Vagina (tissue), 2 donors: ENCODE results near the gene ABCB10.

Experiments
- POLR2A ChIP-seq, 2 donors: fragments of 450-650 bp; IDR thresholded peaks; one replicate each; pipeline ENCODE4 v1.6.1; 2017; ENCODE audit warnings: antibody characterized with exemption in 2 of 2, mild to moderate bottlenecking in 2 of 2, moderate library complexity in 2 of 2
- POLR2AphosphoS5 ChIP-seq, 2 donors: sonication (generic); formaldehyde crosslinking; IDR thresholded peaks; one replicate each; pipeline ENCODE4 v1.9.0; 2017; ENCODE audit warnings: antibody characterized with exemption in 2 of 2, mild to moderate bottlenecking in 2 of 2, low read depth in 1 of 2; ENCODE audit not compliant: insufficient read depth in 1 of 2
- TF ChIP-seq, protein P1 (sequence below), 3 experiments: fragments of 450-650 bp in 2 of 3; fragments of 200-600 bp in 1 of 3; sonication (generic) in 1 of 3; IDR thresholded peaks; one replicate each; pipeline ENCODE4 v1.5.1; 2017 to 2019; ENCODE audit warnings: antibody characterized with exemption in 3 of 3, mild to moderate bottlenecking in 2 of 3, moderate library complexity in 2 of 3

DNA sequence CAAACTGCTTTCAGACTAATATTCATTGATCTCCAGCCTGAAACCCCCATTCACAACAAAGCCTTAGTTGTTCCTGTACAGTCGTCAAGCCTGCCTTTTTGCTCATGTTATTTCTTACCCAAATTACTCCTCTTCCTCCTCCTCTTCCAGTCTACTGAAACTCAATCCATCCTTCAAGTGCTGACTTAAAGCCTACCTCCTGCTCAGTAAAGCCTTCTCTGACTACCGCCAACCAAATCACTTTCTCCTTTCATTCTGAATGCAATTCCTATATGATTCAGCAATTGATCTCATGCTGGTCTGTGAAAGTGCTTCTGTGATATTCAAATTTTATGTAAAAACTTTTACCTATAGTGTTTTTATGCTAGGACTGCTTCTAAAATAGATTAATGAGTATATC, 48.9 kb upstream of the ABCB10 start:
- TF ChIP-seq POLR2AphosphoS5 (IDR thresholded peaks at IDR 0.05; ENCODE audit: insufficient read depth in 1 of 2, low read depth in 1 of 2) (no peak), POLR2A (IDR thresholded peaks at IDR 0.05) (no peak)
- TF ChIP-seq, protein P1, sequence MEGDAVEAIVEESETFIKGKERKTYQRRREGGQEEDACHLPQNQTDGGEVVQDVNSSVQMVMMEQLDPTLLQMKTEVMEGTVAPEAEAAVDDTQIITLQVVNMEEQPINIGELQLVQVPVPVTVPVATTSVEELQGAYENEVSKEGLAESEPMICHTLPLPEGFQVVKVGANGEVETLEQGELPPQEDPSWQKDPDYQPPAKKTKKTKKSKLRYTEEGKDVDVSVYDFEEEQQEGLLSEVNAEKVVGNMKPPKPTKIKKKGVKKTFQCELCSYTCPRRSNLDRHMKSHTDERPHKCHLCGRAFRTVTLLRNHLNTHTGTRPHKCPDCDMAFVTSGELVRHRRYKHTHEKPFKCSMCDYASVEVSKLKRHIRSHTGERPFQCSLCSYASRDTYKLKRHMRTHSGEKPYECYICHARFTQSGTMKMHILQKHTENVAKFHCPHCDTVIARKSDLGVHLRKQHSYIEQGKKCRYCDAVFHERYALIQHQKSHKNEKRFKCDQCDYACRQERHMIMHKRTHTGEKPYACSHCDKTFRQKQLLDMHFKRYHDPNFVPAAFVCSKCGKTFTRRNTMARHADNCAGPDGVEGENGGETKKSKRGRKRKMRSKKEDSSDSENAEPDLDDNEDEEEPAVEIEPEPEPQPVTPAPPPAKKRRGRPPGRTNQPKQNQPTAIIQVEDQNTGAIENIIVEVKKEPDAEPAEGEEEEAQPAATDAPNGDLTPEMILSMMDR (IDR thresholded peaks at IDR 0.05) = no peak
